A673 (cell line): Measurements from ENCODE around the gene CCDC40. TPM values are rescaled to one million over a fixed set of nuclear protein-coding genes. Genes with fewer than 3 reads are reported as not detected.

Source experiments
- BruUV-seq: library from RNA; stranded (reverse); fragments of 400-500 nt; replicated peaks from 2 replicates; lab custom pipeline; 2021; lab: Mats Ljungman, UMichigan
- CTCF ChIA-PET: fragments of 300-600 bp; sonication (Branson Sonifier 250); formaldehyde crosslinking; loops from one replicate; lab custom pipeline; 2022; ENCODE audit warnings: antibody characterized with exemption; lab: Charles Lee
- POLR2A ChIA-PET: fragments of 300-600 bp; sonication (Branson Sonifier 250); formaldehyde crosslinking; loops from one replicate; lab custom pipeline; 2022; ENCODE audit warnings: antibody characterized with exemption; ENCODE audit not compliant: low non-redundant PET; lab: Charles Lee
- DNase-seq: peaks from one replicate; pipeline ENCODE4 v3.0.0-alpha.2; 2015; ENCODE audit warnings: low spot score
- H3K27ac ChIP-seq: fragments of 200-600 bp; sonication (generic); 2 replicates; pipeline ENCODE4 v1.5.1; 2016; ENCODE audit warnings: mixed run types, low read depth, mild to moderate bottlenecking, mixed read lengths, antibody characterized with exemption, low read length; ENCODE audit not compliant: poor library complexity, severe bottlenecking
- H3K27me3 ChIP-seq: fragments of 200-600 bp; sonication (generic); replicated peaks from 2 replicates; pipeline ENCODE4 v1.6.1; 2017; ENCODE audit warnings: mixed run types, low read depth, mild to moderate bottlenecking, mixed read lengths, antibody characterized with exemption, low read length; ENCODE audit not compliant: insufficient read depth, poor library complexity
- H3K36me3 ChIP-seq: fragments of 200-600 bp; sonication (generic); 2 replicates; pipeline ENCODE4 v1.6.1; 2016; ENCODE audit warnings: mixed run types, mild to moderate bottlenecking, mixed read lengths, antibody characterized with exemption, low read length; ENCODE audit not compliant: insufficient read depth, poor library complexity, severe bottlenecking
- H3K4me1 ChIP-seq: fragments of 200-600 bp; sonication (generic); 2 replicates; pipeline ENCODE4 v1.6.1; 2017; ENCODE audit warnings: mixed run types, mild to moderate bottlenecking, mixed read lengths, antibody characterized with exemption, low read length; ENCODE audit not compliant: insufficient read depth, poor library complexity, severe bottlenecking
- H3K4me3 ChIP-seq: fragments of 200-600 bp; sonication (generic); 2 replicates; pipeline ENCODE4 v1.5.1; 2016; ENCODE audit warnings: low read depth, mixed run types, mild to moderate bottlenecking, mixed read lengths, low read length; ENCODE audit not compliant: poor library complexity, severe bottlenecking
- H3K9me3 ChIP-seq: fragments of 200-600 bp; sonication (generic); 2 replicates; pipeline ENCODE4 v1.6.1; 2016; ENCODE audit warnings: mixed run types, low read depth, mild to moderate bottlenecking, mixed read lengths, antibody characterized with exemption, low read length; ENCODE audit not compliant: poor library complexity, severe bottlenecking
- EZH2 ChIP-seq: fragments of 200-600 bp; sonication (generic); IDR thresholded peaks from 2 replicates; pipeline ENCODE4 v1.6.1; 2017; ENCODE audit warnings: borderline replicate concordance, low read depth, mild to moderate bottlenecking, mixed read lengths, antibody characterized with exemption, low read length; ENCODE audit not compliant: poor library complexity, severe bottlenecking
- intact Hi-C: fragments of 100-400 bp; cut with micrococcal nuclease; formaldehyde crosslinking; loops from one replicate; pipeline ENCODE4 v1.10.0; 2022; ENCODE audit not compliant: unreplicated experiment
- total RNA-seq: library from RNA; stranded (reverse); gene quantifications from 2 replicates; pipeline ENCODE4 v1.2.3, GENCODE V29; 2021
- TF ChIP-seq, protein P1 (sequence below): fragments of 300-800, 200-600 bp; sonication (generic); conservative IDR thresholded peaks from 2 replicates; pipeline ENCODE4 v1.5.1; 2017; ENCODE audit warnings: low read depth, mild to moderate bottlenecking, antibody characterized with exemption, low read length, moderate library complexity, mixed read lengths

The CCDC40 gene
- total RNA-seq, 1 experiment from 2014 or later: 3.5 TPM

DNA sequence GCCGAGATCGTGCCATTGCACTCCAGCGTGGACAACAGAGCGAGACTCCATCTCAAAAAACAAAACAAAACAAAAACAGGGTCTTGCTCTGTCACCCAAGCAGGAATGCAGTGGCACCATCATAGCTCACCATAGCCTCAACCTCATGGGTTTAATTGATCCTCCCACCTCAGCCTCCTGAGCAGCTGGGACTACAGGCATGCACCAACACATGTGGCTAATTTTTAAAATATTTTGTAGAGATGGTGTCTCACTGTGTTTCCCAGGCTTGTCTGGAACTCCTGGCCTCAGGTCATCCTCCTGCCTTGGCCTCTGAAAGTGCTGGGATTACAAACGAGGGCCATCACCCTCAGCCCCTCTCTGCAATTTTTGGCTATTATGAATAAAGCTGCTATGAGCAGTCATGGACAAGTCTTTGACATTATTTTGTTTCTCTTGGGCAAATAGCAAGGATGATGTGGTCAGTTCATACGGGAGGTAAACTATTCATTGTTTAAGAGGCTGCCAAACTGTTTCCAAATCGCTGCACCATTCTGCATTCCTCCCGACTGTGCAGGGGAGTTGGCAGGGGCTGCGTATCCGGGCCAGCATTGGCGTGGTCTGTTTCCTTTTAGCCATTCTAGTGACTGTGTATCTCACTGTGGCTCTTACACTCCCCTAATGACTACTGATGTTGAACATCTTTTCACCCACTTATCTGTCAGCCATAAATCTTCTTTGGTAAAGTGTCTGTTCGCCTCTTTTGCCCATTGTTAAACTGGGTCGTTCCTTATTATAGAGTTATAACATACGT, 89.4 kb downstream of the CCDC40 start:
- POLR2A ChIA-PET: no interaction called here
- H3K4me1 ChIP-seq: no peaks in the 10 kb centered on the region
- H3K27ac ChIP-seq: no peak overlapping the region
- CTCF ChIA-PET: no interaction called here
- no peaks in the 10 kb centered on the region for H3K9me3 ChIP-seq
- no peaks in the 10 kb centered on the region for H3K36me3 ChIP-seq
- intact Hi-C loops: no loop called here
- no peak for DNase-seq
- no peak overlapping the region for H3K4me3 ChIP-seq
- TF ChIP-seq EZH2: no peak
- TF ChIP-seq, protein P1, sequence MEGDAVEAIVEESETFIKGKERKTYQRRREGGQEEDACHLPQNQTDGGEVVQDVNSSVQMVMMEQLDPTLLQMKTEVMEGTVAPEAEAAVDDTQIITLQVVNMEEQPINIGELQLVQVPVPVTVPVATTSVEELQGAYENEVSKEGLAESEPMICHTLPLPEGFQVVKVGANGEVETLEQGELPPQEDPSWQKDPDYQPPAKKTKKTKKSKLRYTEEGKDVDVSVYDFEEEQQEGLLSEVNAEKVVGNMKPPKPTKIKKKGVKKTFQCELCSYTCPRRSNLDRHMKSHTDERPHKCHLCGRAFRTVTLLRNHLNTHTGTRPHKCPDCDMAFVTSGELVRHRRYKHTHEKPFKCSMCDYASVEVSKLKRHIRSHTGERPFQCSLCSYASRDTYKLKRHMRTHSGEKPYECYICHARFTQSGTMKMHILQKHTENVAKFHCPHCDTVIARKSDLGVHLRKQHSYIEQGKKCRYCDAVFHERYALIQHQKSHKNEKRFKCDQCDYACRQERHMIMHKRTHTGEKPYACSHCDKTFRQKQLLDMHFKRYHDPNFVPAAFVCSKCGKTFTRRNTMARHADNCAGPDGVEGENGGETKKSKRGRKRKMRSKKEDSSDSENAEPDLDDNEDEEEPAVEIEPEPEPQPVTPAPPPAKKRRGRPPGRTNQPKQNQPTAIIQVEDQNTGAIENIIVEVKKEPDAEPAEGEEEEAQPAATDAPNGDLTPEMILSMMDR: no peak
- H3K27me3 ChIP-seq: peaks cover 5% of the 10 kb centered on the region
- no TSS peak for BruUV-seq

DNA sequence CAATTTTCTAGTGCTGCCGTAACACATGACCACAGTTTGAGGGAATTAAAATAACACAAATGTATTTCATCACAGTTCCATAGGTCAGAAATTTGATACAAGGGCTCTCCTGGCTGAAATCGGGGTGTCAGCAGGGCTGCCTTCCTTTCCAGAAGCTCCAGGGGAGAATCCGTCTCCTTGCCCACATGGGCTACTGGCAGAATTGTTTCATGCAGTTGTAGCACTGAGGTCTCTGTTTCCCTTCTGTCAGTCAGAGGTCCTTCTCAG, 89.9 kb downstream of the CCDC40 start:
- POLR2A ChIA-PET: interaction anchor here (0.7 kb wide), 1 partner anchor 88 kb away, joined by 3 read pairs; no protein-coding TSS in a partner anchor
- intact Hi-C loops: no loop called here
- H3K27ac ChIP-seq: no peak overlapping the region
- no peak for DNase-seq
- H3K27me3 ChIP-seq: peaks cover 5% of the 10 kb centered on the region
- CTCF ChIA-PET: no interaction called here
- BruUV-seq: no TSS peak
- TF ChIP-seq, protein P1: no peak
- no peak for TF ChIP-seq EZH2
- no peaks in the 10 kb centered on the region for H3K36me3 ChIP-seq
- H3K9me3 ChIP-seq: no peaks in the 10 kb centered on the region
- H3K4me1 ChIP-seq: no peaks in the 10 kb centered on the region
- H3K4me3 ChIP-seq: no peak overlapping the region

DNA sequence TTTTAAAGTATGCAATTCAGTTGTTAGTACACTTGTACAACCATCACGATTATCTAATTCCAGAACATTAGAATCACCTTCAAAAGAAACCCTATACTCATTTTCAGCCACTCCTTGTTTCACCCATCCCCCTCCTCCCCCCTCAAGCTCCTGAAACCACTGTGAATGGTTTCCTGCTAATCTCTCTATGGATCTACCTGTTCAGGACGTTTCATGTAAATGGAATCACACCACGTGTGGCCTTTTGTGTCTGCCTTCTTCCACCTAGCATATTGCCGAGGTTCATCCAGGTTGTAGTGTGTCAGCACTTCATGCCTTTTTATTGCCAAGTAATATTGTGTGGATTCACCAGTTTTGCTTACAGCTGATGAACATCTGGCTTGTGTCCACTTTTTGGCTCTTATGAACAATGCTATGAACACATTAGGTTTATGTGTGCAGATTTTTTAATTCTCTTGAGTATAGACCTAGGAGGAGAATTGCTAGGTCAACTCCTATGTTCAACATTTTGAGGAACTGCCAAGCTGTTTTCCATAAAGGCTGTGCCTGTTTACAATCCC, 92.6 kb downstream of the CCDC40 start:
- POLR2A ChIA-PET: no interaction called here
- H3K4me3 ChIP-seq: no peak overlapping the region
- CTCF ChIA-PET: no interaction called here
- peaks cover 8% of the 10 kb centered on the region for H3K36me3 ChIP-seq
- no TSS peak for BruUV-seq
- H3K27me3 ChIP-seq: peaks cover 5% of the 10 kb centered on the region
- intact Hi-C loops: no loop called here
- TF ChIP-seq EZH2: no peak
- H3K9me3 ChIP-seq: no peaks in the 10 kb centered on the region
- H3K27ac ChIP-seq: no peak overlapping the region
- DNase-seq: no peak
- no peaks in the 10 kb centered on the region for H3K4me1 ChIP-seq
